Ascending aorta (tissue), 2 donors: Measurements from ENCODE around the gene C11orf52. TPM values are rescaled to one million over a fixed set of nuclear protein-coding genes. Genes with fewer than 3 reads are reported as not detected.

Experiments used
- DNase-seq, 2 donors: peaks; one replicate each; pipeline ENCODE4 v3.0.0-alpha.2; 2019; ENCODE audit warnings: low spot score in 2 of 2
- H3K27ac ChIP-seq, 2 donors: fragments of 200-600 bp; sonication (generic); one replicate each; pipeline ENCODE4 v1.5.1; 2016 to 2017; ENCODE audit warnings: mild to moderate bottlenecking in 1 of 2
- H3K27me3 ChIP-seq: fragments of 200-600 bp; sonication (generic); one replicate; pipeline ENCODE4 v1.5.1; 2017
- H3K36me3 ChIP-seq, 2 donors: fragments of 200-600 bp; sonication (generic); one replicate each; pipeline ENCODE4 v1.5.1; 2016
- H3K4me1 ChIP-seq, 2 donors: fragments of 200-600 bp; sonication (generic); one replicate each; pipeline ENCODE4 v1.5.1; 2016 to 2017; ENCODE audit warnings: mild to moderate bottlenecking in 1 of 2
- H3K4me3 ChIP-seq, 2 donors: fragments of 200-600 bp; sonication (generic); one replicate each; pipeline ENCODE4 v1.5.1; 2016 to 2017; ENCODE audit warnings: mild to moderate bottlenecking in 1 of 2
- H3K9me3 ChIP-seq, 2 donors: fragments of 200-600 bp; sonication (generic); one replicate each; pipeline ENCODE4 v1.5.1; 2016
- CTCF ChIP-seq, 3 experiments: fragments of 200-600 bp in 2 of 3; fragments of 450-650 bp in 1 of 3; sonication (generic) in 2 of 3; IDR thresholded peaks; one replicate each; pipeline ENCODE4 v1.5.1; 2016 to 2019; ENCODE audit warnings: antibody characterized with exemption in 3 of 3, mild to moderate bottlenecking in 1 of 3, moderate library complexity in 1 of 3
- intact Hi-C: fragments of 100-400 bp; cut with DNase I; formaldehyde crosslinking; loops from one replicate; pipeline ENCODE4 v1.15.1; 2023
- total RNA-seq: library from RNA; depleted of rRNA; stranded (reverse); fragments of >200 nt; gene quantifications from one replicate; pipeline ENCODE4 v1.1.0, GENCODE V29; 2016

Gene C11orf52
- total RNA-seq, 1 donor from 2014 or later = not detected

- Histone ChIP-seq H3K4me1 (no peaks in the 10 kb centered on the region), H3K36me3 (no peaks in the 10 kb centered on the region), H3K27ac (no peak overlapping the region), H3K9me3 (peaks cover 0 to 4% of the 10 kb centered on the region in 2 donors), H3K27me3 (no peaks in the 10 kb centered on the region), H3K4me3 (no peak overlapping the region)
- intact Hi-C loops = no loop called here
- no peak for DNase-seq
- no peak for TF ChIP-seq CTCF (IDR thresholded peaks at IDR 0.05)
Measured at GRCh38 chr11:111886844-111887243, 31.9 kb upstream of the C11orf52 start.

- intact Hi-C loops = no loop called here
- DNase-seq = no peak
- no peak overlapping the region for H3K27ac ChIP-seq
- H3K36me3 ChIP-seq = peaks cover 8 to 30% of the 10 kb centered on the region in 2 donors
- TF ChIP-seq CTCF (IDR thresholded peaks at IDR 0.05) = no peak
- no peaks in the 10 kb centered on the region for H3K9me3 ChIP-seq
- H3K4me1 ChIP-seq = peaks cover 0 to 4% of the 10 kb centered on the region in 2 donors
- H3K4me3 ChIP-seq = no peak overlapping the region
- no peaks in the 10 kb centered on the region for H3K27me3 ChIP-seq
Measured at GRCh38 chr11:111905411-111905810, 13.3 kb upstream of the C11orf52 start.

GRCh38 chr11:111906680-111907079 lies 12.0 kb upstream of the C11orf52 start:
- no peak for DNase-seq
- H3K4me3 ChIP-seq = no peak overlapping the region
- TF ChIP-seq CTCF (IDR thresholded peaks at IDR 0.05) = no peak
- intact Hi-C loops = no loop called here
- H3K9me3 ChIP-seq = no peaks in the 10 kb centered on the region
- H3K27ac ChIP-seq = peak overlapping the region; percentile 9 to 35
- H3K4me1 ChIP-seq = peaks cover 0 to 4% of the 10 kb centered on the region in 2 donors
- peaks cover 8 to 30% of the 10 kb centered on the region in 2 donors for H3K36me3 ChIP-seq
- no peaks in the 10 kb centered on the region for H3K27me3 ChIP-seq

- intact Hi-C loops = no loop called here
- Histone ChIP-seq H3K27me3 (no peaks in the 10 kb centered on the region), H3K4me3 (peak overlapping the region; percentile 62 to 88), H3K27ac (peak overlapping the region; percentile 98 to 99), H3K4me1 (peaks cover 0 to 4% of the 10 kb centered on the region in 2 donors), H3K36me3 (peaks cover 8 to 30% of the 10 kb centered on the region in 2 donors), H3K9me3 (no peaks in the 10 kb centered on the region)
- DNase-seq = no peak
- no peak for TF ChIP-seq CTCF (IDR thresholded peaks at IDR 0.05)
Measured at GRCh38 chr11:111908639-111909305, 9.9 kb upstream of the C11orf52 start.

GRCh38 chr11:111909378-111909777 lies 9.3 kb upstream of the C11orf52 start:
- H3K4me1 ChIP-seq = peaks cover 0 to 4% of the 10 kb centered on the region in 2 donors
- peak overlapping the region; percentile 98 to 99 for H3K27ac ChIP-seq
- H3K4me3 ChIP-seq = peak overlapping the region; percentile 62 to 88
- DNase-seq = no peak
- H3K9me3 ChIP-seq = no peaks in the 10 kb centered on the region
- peaks cover 8 to 30% of the 10 kb centered on the region in 2 donors for H3K36me3 ChIP-seq
- H3K27me3 ChIP-seq = no peaks in the 10 kb centered on the region
- TF ChIP-seq CTCF (IDR thresholded peaks at IDR 0.05) = no peak
- intact Hi-C loops = no loop called here
